Measurements from ENCODE around the gene SAMD15.

- TF ChIP-seq POLR2A (IDR thresholded peaks at IDR 0.05; ENCODE audit: low read depth, low read length): no peak
- TF ChIP-seq POLR2AphosphoS5 (IDR thresholded peaks at IDR 0.05; ENCODE audit: low read depth, low read length): no peak
- TF ChIP-seq TAF1 (IDR thresholded peaks at IDR 0.05; ENCODE audit: borderline replicate concordance, low read depth, low read length): no peak
These were observed 32.0 kb downstream of the SAMD15 start for GRCh38 chr14:77409131-77409533.

All from GM12892 (cell line).